Fibroblast of pulmonary artery (primary cell): ENCODE measurements around the gene VANGL1.
A peak's percentile ranks its signal among the peaks of the same experiment; 100 is the strongest.

Experiments used
- DNase-seq: peaks from one replicate; pipeline ENCODE4 v3.0.0-alpha.2; 2010; ENCODE audit warnings: low read depth
- H3K4me3 ChIP-seq: replicated peaks from 2 replicates; pipeline ENCODE4 v1.5.1; 2011; ENCODE audit warnings: low read depth, mild to moderate bottlenecking, control low read depth, low read length, moderate library complexity
- CTCF ChIP-seq: IDR thresholded peaks from 2 replicates; pipeline ENCODE4 v1.5.1; 2011; ENCODE audit warnings: mild to moderate bottlenecking, control low read depth, low read length, inconsistent platforms; ENCODE audit errors: missing control alignments

VANGL1 gene

GRCh38 chr1:115679141-115679611 lies 37.4 kb downstream of the VANGL1 start:
- no peak overlapping the region for H3K4me3 ChIP-seq
- TF ChIP-seq CTCF, result no peak
- peak; percentile 70 for DNase-seq

- no peak overlapping the region for H3K4me3 ChIP-seq
- TF ChIP-seq CTCF, result no peak
- no peak for DNase-seq
These were observed 39.0 kb downstream of the VANGL1 start for GRCh38 chr1:115680730-115681111.

GRCh38 chr1:115682792-115683191 lies 41.0 kb downstream of the VANGL1 start:
- H3K4me3 ChIP-seq, result no peak overlapping the region
- no peak for TF ChIP-seq CTCF
- DNase-seq, result no peak

- no peak for DNase-seq
- H3K4me3 ChIP-seq, result no peak overlapping the region
- no peak for TF ChIP-seq CTCF
These were observed 43.4 kb downstream of the VANGL1 start for GRCh38 chr1:115685029-115685705.

- TF ChIP-seq CTCF, result no peak
- DNase-seq, result no peak
- no peak overlapping the region for H3K4me3 ChIP-seq
These were observed 46.0 kb downstream of the VANGL1 start for GRCh38 chr1:115687744-115688143.

GRCh38 chr1:115690972-115691371 lies 49.2 kb downstream of the VANGL1 start:
- DNase-seq, result no peak
- no peak for TF ChIP-seq CTCF
- H3K4me3 ChIP-seq, result no peak overlapping the region

- no peak overlapping the region for H3K4me3 ChIP-seq
- no peak for DNase-seq
These were observed 50.5 kb downstream of the VANGL1 start for GRCh38 chr1:115692224-115692623.

More at GRCh38 chr1:115692224-115692623, 50.5 kb downstream of the VANGL1 start:
- no peak for TF ChIP-seq CTCF
